VCaP (cell line): Measurements from ENCODE around the gene AP2A1.

ENCODE experiments used
- H3K27ac ChIP-seq: fragments of 450-650 bp; 2 replicates; pipeline ENCODE4 v1.5.1; 2017
- CTCF ChIP-seq: fragments of 450-650 bp; conservative IDR thresholded peaks from 2 replicates; pipeline ENCODE4 v1.5.1; 2017; ENCODE audit warnings: mild to moderate bottlenecking, moderate library complexity

The AP2A1 gene

GRCh38 chr19:49836176-49837008, 69.6 kb downstream of the AP2A1 start:
- TF ChIP-seq CTCF: no peak
- no peak overlapping the region for H3K27ac ChIP-seq

- no peak overlapping the region for H3K27ac ChIP-seq
- no peak for TF ChIP-seq CTCF
Measured at GRCh38 chr19:49837009-49837310, 70.2 kb downstream of the AP2A1 start.

GRCh38 chr19:49837425-49837824, 70.6 kb downstream of the AP2A1 start:
- no peak overlapping the region for H3K27ac ChIP-seq
- TF ChIP-seq CTCF: no peak

- no peak overlapping the region for H3K27ac ChIP-seq
- no peak for TF ChIP-seq CTCF
Measured at GRCh38 chr19:49838885-49839588, 72.2 kb downstream of the AP2A1 start.

- H3K27ac ChIP-seq: no peak overlapping the region
- no peak for TF ChIP-seq CTCF
Measured at GRCh38 chr19:49839713-49840112, 72.9 kb downstream of the AP2A1 start.

GRCh38 chr19:49840321-49840720, 73.5 kb downstream of the AP2A1 start:
- no peak for TF ChIP-seq CTCF
- H3K27ac ChIP-seq: no peak overlapping the region

GRCh38 chr19:49840736-49841249, 74.0 kb downstream of the AP2A1 start:
- no peak overlapping the region for H3K27ac ChIP-seq
- no peak for TF ChIP-seq CTCF
